ENCODE results near the gene CALCB.
"Not testable (repeated sequence)": the region's sequence is repeated elsewhere in the genome, so short reads cannot be mapped to it uniquely, and the experiment has no call there.

The CALCB gene

GRCh38 chr11:15057329-15057728, 16.1 kb upstream of the CALCB start:
- no peak for TF ChIP-seq CTCF (IDR thresholded peaks at IDR 0.05; ENCODE audit: control insufficient read depth, insufficient read depth, low read depth, low read length, missing control alignments)
- no peak for DNase-seq (ENCODE audit: low read depth)

GRCh38 chr11:15059132-15059915, 14.1 kb upstream of the CALCB start:
- H3K4me3 ChIP-seq (ENCODE audit: control insufficient read depth, low read depth, low read length) = no peak overlapping the region
- no peak for DNase-seq (ENCODE audit: low read depth)
- no peak for TF ChIP-seq CTCF (IDR thresholded peaks at IDR 0.05; ENCODE audit: control insufficient read depth, insufficient read depth, low read depth, low read length, missing control alignments)

More at GRCh38 chr11:15057329-15057728, 16.1 kb upstream of the CALCB start:
- H3K4me3 ChIP-seq (ENCODE audit: control insufficient read depth, low read depth, low read length) = no peak overlapping the region

GRCh38 chr11:15062599-15062998, 10.8 kb upstream of the CALCB start:
- DNase-seq (ENCODE audit: low read depth) = no peak
- no peak overlapping the region for H3K4me3 ChIP-seq (ENCODE audit: control insufficient read depth, low read depth, low read length)
- no peak for TF ChIP-seq CTCF (IDR thresholded peaks at IDR 0.05; ENCODE audit: control insufficient read depth, insufficient read depth, low read depth, low read length, missing control alignments)

GRCh38 chr11:15069751-15070150, 3.6 kb upstream of the CALCB start:
- not testable (repeated sequence) for H3K4me3 ChIP-seq (ENCODE audit: control insufficient read depth, low read depth, low read length); DNase-seq (ENCODE audit: low read depth)

GRCh38 chr11:15071556-15072255, 1.7 kb upstream of the CALCB start:
- no peak for TF ChIP-seq CTCF (IDR thresholded peaks at IDR 0.05; ENCODE audit: control insufficient read depth, insufficient read depth, low read depth, low read length, missing control alignments)
- no peak overlapping the region for H3K4me3 ChIP-seq (ENCODE audit: control insufficient read depth, low read depth, low read length)
- no peak for DNase-seq (ENCODE audit: low read depth)

GRCh38 chr11:15072551-15073143, 746 bp upstream of the CALCB start:
- no peak overlapping the region for H3K4me3 ChIP-seq (ENCODE audit: control insufficient read depth, low read depth, low read length)
- no peak for TF ChIP-seq CTCF (IDR thresholded peaks at IDR 0.05; ENCODE audit: control insufficient read depth, insufficient read depth, low read depth, low read length, missing control alignments)
- no peak for DNase-seq (ENCODE audit: low read depth)

Measured in AG09309 (cell line).